Mesothelial cell of epicardium (in vitro differentiated cells): ENCODE results near the gene GLIPR1. TPM values are rescaled to one million over a fixed set of nuclear protein-coding genes. Genes with fewer than 3 reads are reported as not detected.
A peak's percentile ranks its signal among the peaks of the same experiment; 100 is the strongest.
"Not testable (repeated sequence)": the region's sequence is repeated elsewhere in the genome, so short reads cannot be mapped to it uniquely, and the experiment has no call there.

Source experiments
- DNase-seq, 2 experiments: peaks; one replicate each; pipeline ENCODE4 v3.0.0; 2021; ENCODE audit warnings: low spot score in 2 of 2; ENCODE audit not compliant: unreplicated experiment in 2 of 2
- H3K27ac Mint-ChIP-seq: 2 replicates; pipeline ENCODE4 v1.8.0; 2021; ENCODE audit warnings: mixed read lengths
- H3K27me3 Mint-ChIP-seq: 2 replicates; pipeline ENCODE4 v1.8.0; 2021; ENCODE audit warnings: low read depth, mixed read lengths
- H3K36me3 Mint-ChIP-seq: 2 replicates; pipeline ENCODE4 v1.8.0; 2021; ENCODE audit warnings: mixed read lengths
- H3K4me1 Mint-ChIP-seq: 2 replicates; pipeline ENCODE4 v1.8.0; 2021; ENCODE audit warnings: mixed read lengths
- H3K4me3 Mint-ChIP-seq: 2 replicates; pipeline ENCODE4 v1.8.0; 2021; ENCODE audit warnings: mild to moderate bottlenecking, moderate library complexity, mixed read lengths
- H3K9me3 Mint-ChIP-seq: 2 replicates; pipeline ENCODE4 v1.8.0; 2021; ENCODE audit warnings: mixed read lengths
- CTCF ChIP-seq: fragments of 200-600 bp; sonication (generic); IDR thresholded peaks from one replicate; pipeline ENCODE4 v1.5.0; 2021; ENCODE audit warnings: antibody characterized with exemption; ENCODE audit not compliant: unreplicated experiment
- total RNA-seq: library from RNA; stranded (reverse); gene quantifications from 3 replicates; pipeline ENCODE4 v1.2.1, GENCODE V29; 2021

The GLIPR1 gene
- total RNA-seq, 1 donor from 2014 or later, result 30.5 TPM

DNA sequence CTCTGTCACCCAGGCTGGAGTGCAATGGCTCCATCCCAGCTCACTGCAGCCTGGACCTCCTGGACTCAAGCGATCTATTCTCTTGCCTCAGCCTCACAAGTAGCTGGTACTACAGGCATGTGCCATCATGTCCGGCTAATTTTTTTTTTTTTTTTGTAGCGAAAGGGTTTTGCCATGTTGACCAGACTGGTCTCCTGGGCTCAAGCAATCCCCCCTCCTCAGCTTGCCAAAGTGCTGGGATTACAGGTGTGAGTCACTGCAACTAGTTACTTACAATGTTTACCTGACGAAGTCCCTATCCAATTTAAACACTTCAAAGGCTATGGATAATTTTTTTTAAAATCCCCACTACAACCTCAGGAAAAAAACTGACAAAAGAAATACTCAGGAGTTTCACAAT is 29.1 kb downstream of the GLIPR1 start:
- DNase-seq, result no peak
- TF ChIP-seq CTCF, result no peak
- Mint-ChIP-seq H3K4me1 (peaks cover 30% of the 10 kb centered on the region), H3K36me3 (peaks cover 5% of the 10 kb centered on the region), H3K9me3 (no peaks in the 10 kb centered on the region), H3K27me3 (no peaks in the 10 kb centered on the region), H3K4me3 (peak overlapping the region; percentile 99), H3K27ac (peak overlapping the region; percentile 12)

GRCh38 chr12:75511116-75512048 is 30.8 kb downstream of the GLIPR1 start, which contains the start of gene KRR1:
TSS of gene KRR1 (minus strand) at chr12:75511609. CDS start at chr12:75511597, 12 bp downstream.
- Mint-ChIP-seq H3K4me3 (peak within 1 kb of the TSS; percentile 99), H3K4me1 (peaks cover 25% of the 10 kb centered on the region)
- no peak for TF ChIP-seq CTCF

GRCh38 chr12:75521224-75521623 is 40.7 kb downstream of the GLIPR1 start:
- H3K4me3 Mint-ChIP-seq, H3K27me3 Mint-ChIP-seq, H3K27ac Mint-ChIP-seq, H3K36me3 Mint-ChIP-seq, DNase-seq, H3K4me1 Mint-ChIP-seq: not testable (repeated sequence)
- peaks cover 19% of the 10 kb centered on the region for H3K9me3 Mint-ChIP-seq

More at GRCh38 chr12:75511116-75512048, 30.8 kb downstream of the GLIPR1 start, which contains the start of gene KRR1:
- Mint-ChIP-seq H3K9me3 (no peaks in the 10 kb centered on the region), H3K27ac (peak within 1 kb of the TSS; percentile 98), H3K27me3 (no peaks in the 10 kb centered on the region), H3K36me3 (no peaks in the 10 kb centered on the region)
- peak; percentile 67 to 84 for DNase-seq

GRCh38 chr12:75522124-75522523 is 41.6 kb downstream of the GLIPR1 start:
- not testable (repeated sequence) for H3K27me3 Mint-ChIP-seq, DNase-seq, H3K36me3 Mint-ChIP-seq, H3K4me3 Mint-ChIP-seq, H3K27ac Mint-ChIP-seq, H3K4me1 Mint-ChIP-seq
- H3K9me3 Mint-ChIP-seq, result peaks cover 19% of the 10 kb centered on the region

GRCh38 chr12:75525263-75525662 is 44.7 kb downstream of the GLIPR1 start:
- H3K4me1 Mint-ChIP-seq, result peaks cover 3% of the 10 kb centered on the region
- no peak for TF ChIP-seq CTCF
- no peak overlapping the region for H3K27ac Mint-ChIP-seq
- peaks cover 1% of the 10 kb centered on the region for H3K36me3 Mint-ChIP-seq
- H3K27me3 Mint-ChIP-seq, result peaks cover 2% of the 10 kb centered on the region
- DNase-seq, result no peak
- H3K9me3 Mint-ChIP-seq, result peaks cover 16% of the 10 kb centered on the region
- no peak overlapping the region for H3K4me3 Mint-ChIP-seq

- Mint-ChIP-seq H3K9me3 (peaks cover 5% of the 10 kb centered on the region), H3K36me3 (no peaks in the 10 kb centered on the region), H3K4me1 (peaks cover 3% of the 10 kb centered on the region), H3K27me3 (no peaks in the 10 kb centered on the region), H3K27ac (no peak overlapping the region), H3K4me3 (no peak overlapping the region)
- DNase-seq, result no peak
- TF ChIP-seq CTCF, result peak; percentile 93
Observed at GRCh38 chr12:75526655-75527511, 46.3 kb downstream of the GLIPR1 start.
